ENCODE results near the gene ASTN1.

ASTN1 gene

DNA sequence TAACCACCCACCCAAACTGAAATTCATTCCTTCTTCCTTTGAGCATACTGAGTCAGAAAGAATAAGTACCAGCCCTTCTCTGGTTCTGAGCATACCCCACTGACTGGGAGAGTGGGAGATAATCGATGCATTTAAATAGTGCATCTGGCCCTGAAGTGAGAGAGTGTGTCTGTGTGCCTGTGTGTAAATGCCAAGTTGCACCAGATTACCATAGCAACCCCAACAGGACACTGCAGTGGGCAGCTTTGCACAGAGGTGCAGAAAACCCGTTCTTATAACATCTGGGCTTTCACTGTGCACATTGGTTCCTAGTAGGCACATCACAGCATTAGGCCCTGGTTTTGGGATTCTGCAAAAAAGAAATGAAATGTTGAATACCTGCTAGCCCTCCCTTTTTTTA lies 2.3 kb downstream of the ASTN1 start:
- DNase-seq, result no peak

DNA sequence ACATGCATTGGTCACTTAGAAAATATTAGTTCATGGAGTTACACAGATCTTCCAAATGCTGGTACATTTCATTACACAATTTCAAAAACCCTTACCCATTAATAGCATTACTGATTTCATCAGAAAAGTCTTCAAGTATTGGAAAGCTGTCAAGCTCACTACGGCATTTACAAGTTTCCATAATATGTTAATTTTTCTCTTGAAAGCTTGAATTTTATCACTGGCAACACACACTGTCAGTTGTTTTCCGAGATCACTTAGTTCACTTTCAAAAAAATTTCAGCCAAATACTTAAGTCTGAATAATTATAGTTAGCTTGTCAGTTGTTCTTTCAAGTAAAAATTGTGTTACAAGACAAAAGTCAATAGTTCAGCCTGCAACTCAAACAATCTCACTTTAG lies 18.0 kb downstream of the ASTN1 start:
- DNase-seq, result no peak

DNA sequence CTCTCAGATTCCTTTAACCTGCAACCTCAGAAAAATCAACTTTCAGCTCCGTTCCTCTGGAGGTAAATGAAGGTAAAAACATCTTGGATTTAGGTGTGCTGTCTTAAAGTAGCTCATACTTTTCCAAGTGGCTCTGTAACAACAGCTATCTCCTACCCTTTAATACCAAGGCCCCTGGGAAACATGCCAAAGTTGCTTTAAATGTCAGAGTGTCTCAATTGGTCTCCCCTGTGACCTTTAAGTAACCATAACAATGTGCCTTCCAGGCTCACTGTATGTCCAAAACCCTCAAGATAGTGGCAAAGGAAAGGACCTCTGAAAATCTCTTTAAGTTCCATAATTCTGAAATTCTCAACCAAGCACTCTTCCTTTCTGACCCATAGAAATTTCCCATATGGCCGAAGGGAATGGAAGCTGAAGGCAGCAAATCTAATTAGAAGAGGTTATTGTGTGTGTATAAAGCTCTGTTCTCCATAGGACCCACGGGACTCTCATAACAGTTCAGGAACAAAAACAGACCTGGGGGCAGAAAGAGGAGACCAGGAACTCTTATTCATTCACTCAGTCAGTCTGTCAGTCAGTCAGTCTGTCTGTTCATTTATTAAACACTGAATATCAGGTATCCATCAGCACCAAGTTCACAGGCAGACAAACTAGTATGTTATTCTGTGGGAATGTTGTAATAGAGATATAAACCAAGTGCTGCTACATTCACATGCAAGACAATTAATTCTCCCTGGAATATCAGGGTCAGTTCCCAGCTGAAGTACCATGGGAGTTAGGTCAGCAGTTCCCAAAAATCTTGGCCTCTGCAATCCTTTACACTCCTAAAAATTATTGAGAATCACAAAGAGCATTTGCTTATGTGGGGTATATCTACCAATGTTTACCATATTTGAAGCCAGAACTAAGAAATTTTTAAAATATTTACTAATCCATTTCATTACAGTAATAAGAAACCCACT lies 19.1 kb downstream of the ASTN1 start:
- DNase-seq, result no peak

DNA sequence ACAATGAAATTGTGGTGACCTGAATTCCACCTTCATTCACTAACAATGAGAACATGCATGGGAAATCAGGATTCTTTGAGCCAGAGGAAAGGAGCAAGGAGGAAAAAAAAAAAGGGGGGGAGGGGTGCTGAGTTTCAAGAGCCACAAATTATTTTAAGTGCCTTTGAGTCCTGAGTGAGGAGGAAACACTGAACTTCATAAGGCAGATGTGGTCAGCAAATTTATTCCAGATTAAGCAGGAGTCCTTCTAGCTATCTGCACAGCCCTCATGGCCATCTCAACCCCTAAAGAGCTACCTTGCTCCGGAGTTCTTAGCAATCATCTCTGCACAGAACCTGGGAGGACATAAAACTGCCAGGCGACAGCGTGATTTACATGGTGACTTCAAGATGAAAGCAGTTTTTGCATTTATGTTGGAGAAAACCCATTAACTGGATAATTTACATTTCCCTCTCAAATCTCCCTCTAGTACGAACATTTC lies 21.7 kb downstream of the ASTN1 start:
- DNase-seq, result no peak

DNA sequence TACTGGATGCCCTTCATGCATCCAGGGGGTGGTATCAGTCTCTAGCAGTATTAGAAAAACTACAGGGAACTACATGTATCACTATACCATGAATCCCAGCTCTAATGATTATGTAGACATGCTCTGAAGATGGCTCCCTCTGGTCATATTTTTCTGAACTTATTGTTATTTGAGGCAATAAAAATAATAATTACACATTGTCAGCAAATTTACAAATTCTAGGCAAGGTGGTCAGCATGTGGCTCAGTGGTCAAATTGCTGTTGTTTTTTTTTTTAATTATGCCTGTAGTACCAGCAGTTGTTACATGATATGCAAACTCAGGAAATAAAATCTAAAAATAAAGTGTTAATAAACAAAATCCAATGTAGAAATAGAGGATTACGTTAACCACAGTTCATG lies 22.5 kb downstream of the ASTN1 start:
- no peak for DNase-seq

DNA sequence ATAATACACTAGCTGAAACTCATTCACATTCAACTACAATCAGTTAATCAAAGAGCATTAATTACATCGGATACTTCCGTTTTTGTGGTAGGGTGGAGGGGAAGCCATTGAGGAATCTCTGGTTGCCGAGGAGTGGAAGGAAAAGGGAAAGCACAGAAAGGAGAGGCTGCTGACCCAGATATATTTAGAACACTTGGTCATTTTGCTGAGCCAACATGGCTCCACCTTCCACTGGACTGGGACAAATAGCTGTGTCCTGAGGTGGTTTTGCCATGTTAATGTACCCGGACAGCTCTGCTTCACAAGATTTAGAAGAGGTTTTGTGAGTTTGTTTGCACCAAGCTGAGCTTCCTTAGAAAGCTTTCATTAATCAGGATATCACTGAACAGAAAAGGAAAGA lies 26.2 kb downstream of the ASTN1 start:
- no peak for DNase-seq

DNA sequence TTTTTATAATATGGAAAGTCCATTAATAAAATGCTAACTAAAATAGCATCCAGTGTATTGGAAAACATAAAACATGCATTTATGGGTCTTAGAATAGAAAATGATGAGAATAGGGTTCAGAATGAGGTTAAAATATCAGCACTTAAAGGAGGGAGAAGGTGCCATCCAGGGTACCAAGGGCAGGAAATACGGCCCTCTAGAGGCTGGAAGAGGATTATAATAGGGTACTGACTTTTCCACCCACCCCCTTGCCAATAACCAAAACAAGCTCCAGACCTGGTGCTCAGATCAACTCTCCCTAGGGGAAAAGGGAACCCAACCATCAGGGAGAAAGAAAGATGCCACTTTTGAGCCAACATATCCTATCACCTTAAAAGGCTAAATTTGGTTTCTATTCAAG lies 26.7 kb downstream of the ASTN1 start:
- no peak for DNase-seq

DNA sequence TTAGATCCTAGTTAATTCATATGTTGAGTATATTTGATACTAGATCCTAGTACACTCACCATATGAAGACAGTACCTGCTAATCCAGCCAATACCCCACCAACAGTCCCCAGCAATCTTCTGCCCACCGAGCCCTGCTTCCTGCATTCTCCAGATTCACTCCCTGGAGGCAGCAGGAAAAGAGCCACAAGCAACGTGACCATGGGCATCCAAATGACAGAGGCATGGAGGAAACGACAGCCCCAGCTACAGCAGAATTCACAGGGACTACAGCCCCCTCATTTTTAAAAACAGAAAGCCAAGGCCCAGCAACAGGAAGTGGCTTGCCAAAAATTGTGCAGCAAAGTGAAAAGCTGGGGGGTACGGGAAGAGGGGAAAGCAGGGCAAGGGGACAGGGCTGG lies 29.3 kb downstream of the ASTN1 start:
- DNase-seq, result no peak

DNA sequence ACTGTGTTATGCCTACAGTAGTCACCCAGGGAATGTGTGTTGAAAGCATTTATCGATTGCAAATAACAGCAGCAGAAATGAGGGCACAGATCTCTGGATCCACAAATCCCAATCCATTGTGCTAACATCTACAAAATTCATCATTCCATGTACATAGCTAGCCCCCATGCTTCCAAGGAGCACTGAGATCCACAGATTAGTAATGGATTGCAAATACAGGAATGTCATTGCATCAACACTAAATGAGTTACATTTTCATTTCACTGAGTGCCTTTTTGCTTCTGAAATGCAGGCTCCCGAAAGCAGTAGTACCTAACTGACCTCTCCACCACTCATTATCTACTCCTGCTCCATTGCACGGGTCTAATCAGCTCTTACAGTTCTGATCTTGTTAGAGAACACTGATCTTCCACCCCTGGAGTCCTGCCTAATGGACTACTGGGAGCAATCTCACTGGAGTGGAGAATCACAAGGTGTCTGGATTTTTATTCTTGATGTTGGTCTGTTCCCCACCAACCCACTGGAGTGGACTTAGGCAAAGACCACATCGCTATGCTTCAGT lies 30.5 kb downstream of the ASTN1 start:
- no peak for DNase-seq

DNA sequence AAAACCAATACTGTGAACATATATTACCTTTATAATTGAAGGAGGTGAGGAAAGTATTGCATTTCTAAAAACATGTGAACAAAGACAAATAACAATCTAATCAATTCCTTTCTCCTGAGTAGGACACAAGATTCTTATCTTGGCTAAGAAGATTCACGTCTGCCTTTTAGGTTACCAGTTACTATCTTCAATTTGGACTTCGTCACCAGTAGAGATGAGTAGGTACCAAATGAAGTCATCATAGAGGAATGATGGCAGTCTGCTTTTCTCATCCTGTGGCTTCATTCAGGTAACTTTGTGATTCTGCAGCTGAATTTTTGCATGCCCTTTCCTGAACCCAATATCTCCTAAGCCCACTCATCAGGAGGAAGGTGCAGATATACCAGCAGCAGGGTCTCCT lies 32.4 kb downstream of the ASTN1 start:
- no peak for DNase-seq

DNA sequence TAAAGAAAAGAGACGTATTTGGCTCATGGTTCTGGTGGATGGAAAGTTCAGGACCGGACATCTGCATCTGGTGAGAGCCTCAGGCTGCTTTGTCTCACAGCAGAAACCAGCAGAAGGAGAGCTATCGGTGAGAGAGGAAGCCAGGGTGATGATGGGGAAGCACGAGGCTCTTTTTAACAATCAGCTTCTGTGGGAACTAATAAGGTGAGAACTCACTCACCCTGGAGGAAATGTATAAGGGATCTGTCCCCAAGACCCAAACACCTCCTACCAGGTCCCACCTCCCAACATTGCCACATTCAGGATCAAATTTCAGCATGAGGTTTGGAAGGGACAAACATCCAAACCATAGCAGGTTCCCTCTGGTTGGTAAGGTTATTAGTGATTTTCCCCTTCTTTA lies 32.8 kb downstream of the ASTN1 start:
- DNase-seq, result no peak

DNA sequence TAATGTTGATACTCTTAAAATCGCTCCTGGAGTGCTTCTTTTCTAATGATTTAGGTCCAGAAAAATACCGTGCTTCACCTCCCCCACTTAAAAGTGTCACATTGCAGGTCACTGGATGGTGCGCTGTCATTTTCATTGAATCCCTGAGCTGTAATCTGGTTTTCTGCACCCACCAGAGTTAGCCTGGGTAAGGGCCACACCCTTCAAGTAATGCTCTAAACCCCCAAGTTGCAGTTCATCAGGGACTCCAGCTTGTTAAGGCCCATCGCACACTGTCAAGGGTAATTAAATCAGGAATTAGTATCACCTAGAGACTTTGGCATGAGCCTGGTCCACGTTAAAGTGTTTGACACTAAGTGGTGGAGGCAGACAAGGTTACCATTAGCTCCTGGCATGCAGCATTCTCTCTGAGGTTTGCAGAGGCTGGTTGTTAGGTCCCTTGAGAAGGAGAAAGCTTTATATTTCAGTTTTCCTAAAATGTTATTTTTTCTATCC lies 34.0 kb downstream of the ASTN1 start:
- no peak for DNase-seq

DNA sequence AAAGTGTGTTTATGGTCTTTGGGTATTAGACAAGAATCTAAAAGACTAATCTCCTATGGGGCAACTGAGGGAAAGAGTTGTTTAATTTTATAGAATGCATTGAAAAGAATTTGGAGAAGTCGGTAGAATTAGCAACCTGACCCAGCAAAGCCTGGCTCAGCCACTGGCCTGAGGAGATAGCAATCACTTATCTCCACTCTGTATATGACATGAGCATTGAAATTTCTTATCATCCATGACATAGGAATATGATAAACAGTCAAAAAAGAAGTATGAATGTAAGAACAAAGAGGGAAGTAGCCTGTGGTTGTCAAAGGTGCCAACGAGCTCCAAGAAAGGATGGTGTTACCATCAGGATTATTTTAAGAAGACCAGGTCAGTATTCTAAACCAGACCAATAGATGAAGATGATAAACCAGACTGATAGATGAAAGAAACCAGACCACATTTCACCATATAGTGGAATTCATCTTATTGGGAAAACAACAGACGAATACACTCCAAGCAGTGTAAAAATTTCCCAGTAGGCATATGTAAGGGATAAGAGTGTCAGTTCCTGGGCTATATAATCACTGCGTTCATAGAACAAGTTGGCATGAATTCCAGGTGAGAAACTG lies 35.7 kb downstream of the ASTN1 start:
- DNase-seq, result no peak

DNA sequence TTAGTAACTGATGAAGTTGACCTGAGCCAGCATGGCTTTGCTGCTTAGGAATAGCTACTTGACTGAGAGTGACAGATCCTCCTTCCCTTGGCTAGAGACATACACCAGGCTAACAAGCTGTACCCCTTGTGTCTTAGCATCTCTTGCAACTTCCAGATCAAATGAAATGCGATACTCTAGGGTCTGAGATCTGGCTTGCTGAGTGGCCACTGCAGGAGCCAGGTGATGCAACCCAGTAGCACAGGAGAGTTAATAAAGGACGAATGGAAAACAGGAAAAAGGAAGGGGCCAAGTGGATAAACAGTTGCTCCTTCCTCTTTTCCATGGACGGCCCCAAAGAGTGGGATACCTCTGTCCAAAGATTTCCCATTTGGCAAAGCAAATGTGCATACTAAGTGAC lies 38.2 kb downstream of the ASTN1 start:
- DNase-seq, result no peak

DNA sequence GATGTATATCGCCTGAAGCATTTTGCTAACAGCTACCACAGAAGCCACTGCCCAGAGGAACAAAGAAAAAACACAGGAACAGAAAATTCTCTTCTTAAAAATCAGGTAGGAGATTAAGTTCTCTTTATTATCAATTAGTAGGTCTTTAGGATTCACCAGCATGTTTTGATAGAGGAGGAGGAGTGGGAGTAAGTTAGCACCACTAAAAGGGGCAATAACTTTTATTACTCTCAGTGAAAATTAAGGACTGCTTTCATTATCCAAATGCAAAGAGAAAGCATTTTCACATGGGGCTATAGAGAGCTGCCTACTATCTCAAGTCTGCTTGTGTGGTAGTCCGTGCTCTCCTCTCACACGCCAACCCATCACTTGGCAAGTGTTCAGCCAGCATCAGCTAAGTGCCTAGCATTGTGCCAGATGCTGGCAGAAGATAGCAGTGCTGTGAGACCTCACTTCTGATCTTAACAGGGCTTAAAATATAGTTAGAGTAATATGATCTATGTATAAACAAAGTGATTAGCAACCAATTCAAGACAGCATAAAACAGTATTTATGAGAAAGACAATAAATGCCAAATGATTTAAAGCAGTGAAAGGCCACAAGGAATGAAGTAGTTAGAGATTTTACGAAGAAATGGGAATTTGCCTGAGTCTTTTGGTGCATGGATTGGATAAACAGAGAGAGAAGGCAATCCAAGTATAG lies 39.8 kb downstream of the ASTN1 start:
- DNase-seq, result no peak

DNA sequence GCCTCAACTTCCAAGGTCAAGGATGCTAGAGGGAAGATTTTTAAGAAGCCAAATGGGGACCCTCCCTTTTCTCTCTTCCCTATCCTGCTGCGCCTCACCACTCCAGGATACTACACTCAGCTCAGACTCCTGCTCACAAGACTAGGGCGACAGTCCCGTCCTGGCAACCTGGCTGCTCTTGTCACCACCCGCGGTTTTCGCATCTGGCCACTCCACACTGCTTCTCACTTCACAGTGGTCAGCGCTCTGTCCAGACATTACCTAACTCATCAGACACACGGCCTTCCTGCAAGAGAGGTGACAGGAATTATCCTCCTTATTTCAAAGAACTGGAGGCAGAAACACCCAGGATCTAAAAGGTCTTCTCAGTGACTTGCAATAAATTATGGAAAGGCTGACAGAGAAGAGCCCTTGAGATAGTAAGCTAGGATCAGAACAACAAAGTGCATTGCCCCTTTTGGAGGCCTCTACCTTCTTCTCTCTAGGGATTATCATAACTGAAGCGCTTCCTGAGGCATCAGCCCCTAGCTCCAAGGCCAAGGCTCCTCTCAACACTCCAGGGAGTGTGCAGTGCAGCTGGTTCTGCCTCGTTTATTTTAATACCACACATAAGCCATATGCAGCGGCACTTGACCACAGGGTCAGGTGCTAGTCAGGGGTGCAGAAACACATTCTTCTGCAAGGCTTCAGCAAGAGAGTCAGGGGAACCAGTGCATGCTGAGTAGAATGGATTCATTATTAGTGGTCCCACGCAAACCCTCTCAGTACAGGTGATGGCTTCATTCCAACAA lies 41.9 kb downstream of the ASTN1 start:
- DNase-seq, result no peak

DNA sequence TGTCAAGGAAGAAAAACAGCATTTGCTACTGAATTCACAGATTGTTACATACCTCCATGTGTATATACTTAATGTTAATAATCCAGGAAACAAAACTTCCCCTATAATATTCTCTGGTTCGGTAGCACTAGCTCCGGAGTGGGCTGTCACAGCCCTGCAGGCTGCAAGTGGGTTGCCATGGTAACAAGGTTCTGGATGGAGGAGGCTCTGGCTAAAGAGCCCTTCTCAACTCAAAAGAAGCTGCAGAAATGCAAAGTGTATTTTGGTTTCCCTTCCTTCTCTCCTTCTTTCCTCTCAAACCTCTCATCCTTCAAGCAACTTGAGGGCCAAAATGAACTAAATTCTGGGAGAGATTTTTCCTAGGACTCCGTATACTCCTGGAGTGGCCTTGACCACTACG lies 45.2 kb downstream of the ASTN1 start:
- no peak for DNase-seq

DNA sequence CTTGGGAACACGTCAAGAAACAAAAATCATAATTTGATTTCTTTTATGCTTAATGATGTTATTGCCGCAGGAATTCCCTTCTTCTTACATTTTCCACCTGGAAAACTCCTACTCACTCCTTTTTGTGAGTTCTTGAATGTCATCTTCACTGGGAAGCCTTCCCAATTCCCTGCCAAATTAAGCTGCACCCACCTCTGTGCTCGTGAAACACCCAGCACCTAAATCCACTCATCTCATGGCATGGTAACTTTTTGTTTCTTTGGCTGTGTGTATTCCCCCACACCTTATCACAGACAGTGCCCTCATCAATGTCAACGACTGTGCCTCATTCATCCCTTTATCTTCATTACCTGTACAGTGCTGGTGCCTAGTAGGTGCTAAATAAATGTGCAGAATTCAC lies 45.6 kb downstream of the ASTN1 start:
- DNase-seq, result no peak

DNA sequence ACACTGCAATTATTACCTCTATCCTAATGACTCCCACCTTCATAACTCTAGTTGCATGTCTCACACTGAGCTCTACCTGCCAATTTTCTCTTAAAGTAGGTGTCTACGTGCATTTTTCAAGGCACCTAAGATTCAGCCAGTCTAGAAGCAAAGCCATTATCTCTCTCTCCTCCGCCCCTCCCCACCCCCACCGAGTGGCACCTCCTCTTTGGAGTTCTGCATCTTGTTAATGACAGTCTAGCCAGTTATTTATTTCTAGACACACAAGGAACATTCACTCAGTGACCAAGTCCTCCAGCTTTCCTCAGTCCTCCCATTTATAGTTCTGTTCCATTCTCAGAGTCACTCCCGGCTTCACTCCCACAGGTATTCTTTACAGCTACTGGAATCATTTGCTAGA lies 47.6 kb downstream of the ASTN1 start:
- no peak for DNase-seq

DNA sequence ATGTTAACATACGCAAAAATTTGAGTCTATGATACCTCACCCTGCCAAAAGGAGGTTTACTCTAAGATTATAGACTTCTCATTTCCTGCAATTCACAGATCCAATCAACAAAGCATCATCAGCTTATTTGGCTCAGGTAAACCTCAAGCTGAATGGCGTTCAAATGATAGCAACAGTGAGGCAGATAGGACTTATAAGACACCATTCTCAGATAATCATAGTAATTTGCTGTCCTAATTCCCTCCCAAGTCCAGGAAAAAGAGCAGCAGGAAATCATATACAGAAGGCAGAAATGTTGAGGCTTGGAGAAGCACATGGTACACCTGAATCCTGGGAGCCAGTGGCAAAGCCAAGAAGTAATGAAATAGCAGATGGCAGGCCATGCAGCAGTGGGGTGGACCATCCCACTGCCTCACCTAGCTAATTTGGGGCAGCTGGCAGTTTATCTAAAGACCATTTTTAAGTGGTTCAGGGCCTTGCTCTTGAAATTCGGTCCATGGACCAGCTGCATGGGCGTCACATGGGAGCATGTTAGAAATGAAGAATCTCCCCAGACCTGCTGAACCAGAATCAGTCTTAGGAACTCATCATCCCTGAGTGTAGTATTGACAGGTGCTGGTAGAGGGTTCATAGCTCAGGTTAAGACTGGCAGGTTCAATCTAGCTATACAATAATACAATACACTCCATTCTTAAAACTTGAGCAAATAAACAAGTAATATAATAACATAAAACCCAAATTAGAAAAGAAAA lies 57.7 kb downstream of the ASTN1 start:
- DNase-seq, result no peak

DNA sequence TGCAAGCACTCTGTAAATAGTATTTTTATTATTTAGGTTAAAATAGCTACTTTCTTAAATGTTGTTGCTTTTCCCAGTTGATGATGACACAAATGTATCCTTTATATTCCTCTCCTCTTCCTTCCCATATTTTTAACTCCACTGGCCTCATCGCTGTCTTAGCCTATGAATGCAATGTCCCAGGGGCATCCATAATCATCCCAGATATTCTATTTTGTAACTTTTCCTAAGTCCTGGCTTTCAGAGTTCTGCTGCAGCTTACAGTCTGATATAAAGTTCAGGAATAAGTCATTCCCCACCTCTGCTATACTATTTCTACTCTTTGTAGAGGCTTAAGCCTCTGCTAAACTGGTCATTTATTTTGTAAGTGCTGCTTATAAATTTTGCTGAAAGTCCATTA lies 58.3 kb downstream of the ASTN1 start:
- DNase-seq, result no peak
